22Rv1 (cell line): Measurements from ENCODE around the gene LRRC4B.

ENCODE experiments used
- ZFX ChIP-seq: fragments of 450-650 bp; IDR thresholded peaks from 2 replicates; pipeline ENCODE4 v1.6.1; 2017; ENCODE audit warnings: antibody characterized with exemption, borderline replicate concordance
- TF ChIP-seq, protein P1 (sequence below): fragments of 450-650 bp; IDR thresholded peaks from 2 replicates; pipeline ENCODE4 v1.5.1; 2017; ENCODE audit warnings: mild to moderate bottlenecking

DNA sequence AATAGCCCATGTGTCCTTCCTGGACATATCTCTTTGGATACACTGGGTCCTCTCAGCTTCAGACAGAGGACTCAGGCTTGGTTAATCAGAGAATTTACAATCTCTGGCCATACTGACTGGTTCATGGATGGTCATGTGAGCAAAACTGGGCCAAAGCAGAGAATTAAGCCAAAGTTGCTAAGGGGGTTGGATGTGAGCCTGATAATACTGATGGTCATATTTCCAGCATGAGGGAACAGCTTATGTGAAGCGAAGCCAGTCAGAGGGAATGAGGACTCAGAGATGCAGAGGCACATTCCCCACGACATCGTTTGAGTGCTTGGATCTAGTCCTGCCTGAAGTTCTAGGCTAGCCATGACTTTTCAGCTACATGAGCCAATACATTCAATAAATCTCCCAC, 22.0 kb upstream of the LRRC4B start:
- TF ChIP-seq, protein P1, sequence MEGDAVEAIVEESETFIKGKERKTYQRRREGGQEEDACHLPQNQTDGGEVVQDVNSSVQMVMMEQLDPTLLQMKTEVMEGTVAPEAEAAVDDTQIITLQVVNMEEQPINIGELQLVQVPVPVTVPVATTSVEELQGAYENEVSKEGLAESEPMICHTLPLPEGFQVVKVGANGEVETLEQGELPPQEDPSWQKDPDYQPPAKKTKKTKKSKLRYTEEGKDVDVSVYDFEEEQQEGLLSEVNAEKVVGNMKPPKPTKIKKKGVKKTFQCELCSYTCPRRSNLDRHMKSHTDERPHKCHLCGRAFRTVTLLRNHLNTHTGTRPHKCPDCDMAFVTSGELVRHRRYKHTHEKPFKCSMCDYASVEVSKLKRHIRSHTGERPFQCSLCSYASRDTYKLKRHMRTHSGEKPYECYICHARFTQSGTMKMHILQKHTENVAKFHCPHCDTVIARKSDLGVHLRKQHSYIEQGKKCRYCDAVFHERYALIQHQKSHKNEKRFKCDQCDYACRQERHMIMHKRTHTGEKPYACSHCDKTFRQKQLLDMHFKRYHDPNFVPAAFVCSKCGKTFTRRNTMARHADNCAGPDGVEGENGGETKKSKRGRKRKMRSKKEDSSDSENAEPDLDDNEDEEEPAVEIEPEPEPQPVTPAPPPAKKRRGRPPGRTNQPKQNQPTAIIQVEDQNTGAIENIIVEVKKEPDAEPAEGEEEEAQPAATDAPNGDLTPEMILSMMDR = no peak
- TF ChIP-seq ZFX = no peak
